Smooth muscle cell (in vitro differentiated cells): Measurements from ENCODE around the gene EIF3D. TPM values are rescaled to one million over a fixed set of nuclear protein-coding genes. Genes with fewer than 3 reads are reported as not detected.

Experiments used
- DNase-seq: peaks from one replicate; lab custom pipeline; 2025; ENCODE audit not compliant: unreplicated experiment; lab: John Stamatoyannopoulos, UW
- H2AFZ ChIP-seq: fragments of 200-600 bp; sonication (generic); 2 replicates; pipeline ENCODE4 v1.6.0; 2016; ENCODE audit warnings: antibody characterized with exemption, low read depth, mild to moderate bottlenecking
- H3F3A ChIP-seq: fragments of 200-600 bp; sonication (generic); 2 replicates; pipeline ENCODE4 v1.6.0; 2017; ENCODE audit warnings: antibody characterized with exemption, low read depth
- H3K27ac ChIP-seq: fragments of 200-600 bp; sonication (generic); 2 replicates; pipeline ENCODE4 v1.5.1; 2016; ENCODE audit warnings: low read depth, mild to moderate bottlenecking
- H3K27me3 ChIP-seq: fragments of 200-600 bp; sonication (generic); 2 replicates; pipeline ENCODE4 v1.6.1; 2016; ENCODE audit warnings: low read depth, mild to moderate bottlenecking
- H3K36me3 ChIP-seq: fragments of 200-600 bp; sonication (generic); 2 replicates; pipeline ENCODE4 v1.5.1; 2016; ENCODE audit warnings: low read depth
- H3K4me1 ChIP-seq: fragments of 200-600 bp; sonication (generic); 2 replicates; pipeline ENCODE4 v1.5.1; 2016; ENCODE audit warnings: low read depth
- H3K4me2 ChIP-seq: fragments of 200-600 bp; sonication (generic); 2 replicates; pipeline ENCODE4 v1.6.0; 2016; ENCODE audit warnings: mild to moderate bottlenecking
- H3K4me3 ChIP-seq: fragments of 200-600 bp; sonication (generic); 2 replicates; pipeline ENCODE4 v1.5.1; 2016; ENCODE audit warnings: mild to moderate bottlenecking
- H3K79me2 ChIP-seq: fragments of 200-600 bp; sonication (generic); 2 replicates; pipeline ENCODE4 v1.6.0; 2016; ENCODE audit warnings: low read depth, mild to moderate bottlenecking
- H3K9ac ChIP-seq: fragments of 200-600 bp; sonication (generic); 2 replicates; pipeline ENCODE4 v1.6.0; 2016; ENCODE audit warnings: low read depth
- H3K9me3 ChIP-seq: fragments of 200-600 bp; sonication (generic); replicated peaks from 2 replicates; pipeline ENCODE4 v1.5.1; 2016; ENCODE audit warnings: low read depth
- H4K20me1 ChIP-seq: fragments of 200-600 bp; sonication (generic); 2 replicates; pipeline ENCODE4 v1.6.0; 2016; ENCODE audit warnings: low read depth
- WGBS: methylation state at CpG from one replicate; pipeline ENCODE4 v1.1.7; 2016; ENCODE audit warnings: low lambda C conversion rate; 5-methylcytosine and 5-hydroxymethylcytosine counted together
- polyA plus RNA-seq: library from polyadenylated mRNA; unstranded; fragments of >200 nt; fragmentation: Nextera tagmentation; extraction: Ambion mirVana; gene quantifications from 2 replicates; pipeline ENCODE4 v1.2.1, GENCODE V29; 2016
- total RNA-seq: library from RNA; depleted of rRNA; stranded (reverse); fragments of >200 nt; gene quantifications from 2 replicates; pipeline ENCODE4 v1.2.3, GENCODE V29; 2014
- TF ChIP-seq, protein P1 (sequence below): fragments of 200-600 bp; sonication (generic); IDR thresholded peaks from 2 replicates; pipeline ENCODE4 v1.5.1; 2017; ENCODE audit warnings: borderline replicate concordance, mild to moderate bottlenecking, antibody characterized with exemption; ENCODE audit not compliant: insufficient read depth, poor library complexity, severe bottlenecking

The EIF3D gene
- total and polyA plus RNA-seq, 2 experiments from 2014 or later = 82.7 to 258 TPM

DNA sequence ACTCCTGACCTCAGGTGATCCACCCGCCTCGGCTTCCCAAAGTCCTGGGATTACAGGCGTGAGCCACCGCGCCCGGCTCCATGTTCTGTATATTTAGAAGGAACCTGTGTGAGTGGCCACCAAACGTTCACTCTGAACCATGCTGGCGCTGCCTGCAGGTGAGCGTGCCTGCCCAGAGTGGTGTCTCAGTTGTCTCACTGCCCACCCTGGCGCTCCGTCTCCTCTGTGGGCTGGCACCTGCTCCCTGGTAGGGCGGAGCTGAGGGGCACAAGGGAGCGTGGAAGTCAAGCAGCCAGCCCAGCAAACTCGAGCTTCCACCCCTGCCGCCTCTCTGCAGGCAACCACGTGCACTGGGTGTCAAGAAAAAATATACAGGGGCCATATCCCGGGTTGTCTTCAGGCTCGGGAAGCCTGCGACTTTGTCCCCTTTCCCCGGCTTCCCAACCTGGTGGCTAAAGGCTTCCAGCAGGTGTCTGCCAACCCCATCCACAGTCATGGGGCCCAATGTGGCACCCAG is 64.2 kb downstream of the EIF3D start:
- H3K4me2 ChIP-seq = no peak overlapping the region
- TF ChIP-seq, protein P1, sequence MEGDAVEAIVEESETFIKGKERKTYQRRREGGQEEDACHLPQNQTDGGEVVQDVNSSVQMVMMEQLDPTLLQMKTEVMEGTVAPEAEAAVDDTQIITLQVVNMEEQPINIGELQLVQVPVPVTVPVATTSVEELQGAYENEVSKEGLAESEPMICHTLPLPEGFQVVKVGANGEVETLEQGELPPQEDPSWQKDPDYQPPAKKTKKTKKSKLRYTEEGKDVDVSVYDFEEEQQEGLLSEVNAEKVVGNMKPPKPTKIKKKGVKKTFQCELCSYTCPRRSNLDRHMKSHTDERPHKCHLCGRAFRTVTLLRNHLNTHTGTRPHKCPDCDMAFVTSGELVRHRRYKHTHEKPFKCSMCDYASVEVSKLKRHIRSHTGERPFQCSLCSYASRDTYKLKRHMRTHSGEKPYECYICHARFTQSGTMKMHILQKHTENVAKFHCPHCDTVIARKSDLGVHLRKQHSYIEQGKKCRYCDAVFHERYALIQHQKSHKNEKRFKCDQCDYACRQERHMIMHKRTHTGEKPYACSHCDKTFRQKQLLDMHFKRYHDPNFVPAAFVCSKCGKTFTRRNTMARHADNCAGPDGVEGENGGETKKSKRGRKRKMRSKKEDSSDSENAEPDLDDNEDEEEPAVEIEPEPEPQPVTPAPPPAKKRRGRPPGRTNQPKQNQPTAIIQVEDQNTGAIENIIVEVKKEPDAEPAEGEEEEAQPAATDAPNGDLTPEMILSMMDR = no peak
- H3K9ac ChIP-seq = peak overlapping the region; percentile 80

GRCh38 chr22:36463783-36464184 is 65.2 kb downstream of the EIF3D start:
- H3K27me3 ChIP-seq = no peaks in the 10 kb centered on the region

More for the DNA sequence above, 64.2 kb downstream of the EIF3D start:
- Histone ChIP-seq H3K36me3 (no peaks in the 10 kb centered on the region), H3K9me3 (no peaks in the 10 kb centered on the region), H3K79me2 (peaks cover 6% of the 10 kb centered on the region), H2AFZ (no peak overlapping the region), H3F3A (peaks cover 10% of the 10 kb centered on the region), H4K20me1 (no peaks in the 10 kb centered on the region), H3K4me3 (no peak overlapping the region), H3K4me1 (peaks cover 4% of the 10 kb centered on the region), H3K27me3 (no peaks in the 10 kb centered on the region), H3K27ac (peak overlapping the region; percentile 94)
- no peak for DNase-seq
- WGBS = 90% methylated on average over 20 of the region's 20 CpGs

DNA sequence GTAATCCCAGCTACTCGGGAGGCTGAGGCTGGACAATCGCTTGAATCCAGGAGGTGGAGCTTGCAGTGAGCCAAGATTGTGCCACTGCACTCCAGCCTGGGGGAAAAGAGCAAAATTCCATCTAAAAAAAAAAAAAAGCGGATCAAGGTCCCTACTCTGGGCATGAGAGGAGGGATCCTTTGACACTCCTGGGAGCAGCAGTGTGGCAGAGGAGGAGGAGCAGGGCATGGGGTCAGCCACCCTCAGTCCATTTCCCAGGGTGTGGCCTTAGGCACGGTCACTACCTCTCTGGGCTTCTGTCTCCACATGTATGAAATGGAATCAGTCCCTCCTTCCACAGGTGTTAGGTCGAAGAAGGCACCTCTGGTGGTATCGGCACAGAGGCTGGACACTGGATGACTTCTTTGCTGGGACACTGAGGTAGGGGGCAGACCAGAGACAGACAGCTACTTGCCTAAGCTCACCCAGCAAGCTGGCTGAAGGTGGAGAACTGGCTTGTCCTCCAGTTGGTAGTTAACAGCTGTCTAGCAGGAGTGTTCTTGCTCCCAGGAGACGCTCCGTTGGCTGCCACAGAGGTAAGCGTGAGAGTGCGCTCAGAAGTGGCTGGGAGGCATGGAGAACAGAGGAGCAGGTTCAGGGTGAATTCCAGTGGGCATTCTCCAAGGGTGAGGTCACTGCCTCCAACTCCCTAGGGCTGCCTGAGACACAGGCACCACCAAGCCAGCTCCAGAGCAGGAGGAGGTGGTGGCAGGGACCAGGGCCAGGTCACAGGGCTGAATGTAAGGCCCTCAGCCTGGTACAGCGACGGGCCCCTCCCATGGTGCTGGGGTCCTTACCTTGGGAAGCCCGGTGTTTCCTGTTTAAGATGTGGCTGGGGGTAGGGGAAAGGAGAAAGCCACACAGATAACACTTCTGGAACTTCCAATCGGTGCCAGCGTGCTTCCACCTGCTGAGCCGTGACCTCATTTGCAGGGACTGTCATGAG is 67.0 kb downstream of the EIF3D start:
- peak overlapping the region; percentile 89 for H3K27ac ChIP-seq
- DNase-seq = no peak
- no peak overlapping the region for H3K4me3 ChIP-seq
- no peaks in the 10 kb centered on the region for H3K9me3 ChIP-seq
- WGBS = 51% methylated on average over 16 of the region's 16 CpGs
- H2AFZ ChIP-seq = no peak overlapping the region
- peak overlapping the region; percentile 71 for H3K9ac ChIP-seq
- TF ChIP-seq, protein P1 = no peak
- no peaks in the 10 kb centered on the region for H4K20me1 ChIP-seq
- no peaks in the 10 kb centered on the region for H3K27me3 ChIP-seq
- H3K36me3 ChIP-seq = no peaks in the 10 kb centered on the region
- H3K4me2 ChIP-seq = peak overlapping the region; percentile 53
- no peaks in the 10 kb centered on the region for H3F3A ChIP-seq
- no peaks in the 10 kb centered on the region for H3K79me2 ChIP-seq
- peaks cover 3% of the 10 kb centered on the region for H3K4me1 ChIP-seq

More at GRCh38 chr22:36463783-36464184, 65.2 kb downstream of the EIF3D start:
- Histone ChIP-seq H3K27ac (no peak overlapping the region), H3K4me3 (no peak overlapping the region), H3K36me3 (no peaks in the 10 kb centered on the region), H3K4me2 (no peak overlapping the region), H2AFZ (no peak overlapping the region), H3K9ac (no peak overlapping the region), H3F3A (peaks cover 4% of the 10 kb centered on the region), H3K4me1 (peaks cover 4% of the 10 kb centered on the region), H4K20me1 (no peaks in the 10 kb centered on the region), H3K9me3 (no peaks in the 10 kb centered on the region), H3K79me2 (peaks cover 6% of the 10 kb centered on the region)
- WGBS = 93% methylated on average over 17 of the region's 17 CpGs
- TF ChIP-seq, protein P1 = no peak
- no peak for DNase-seq

Other genes starting within 250 kb of the EIF3D start
- gene MYH9, start 141.2 kb downstream of the EIF3D start, total RNA-seq = 350 and 378 TPM in 2 replicates
- 361 and 382 TPM in 2 replicates for gene MYH9, start 141.2 kb downstream of the EIF3D start, polyA plus RNA-seq
- 15.1 and 17.0 TPM in 2 replicates for gene TXN2, start 47.5 kb downstream of the EIF3D start, total RNA-seq
- gene TXN2, start 47.5 kb downstream of the EIF3D start, polyA plus RNA-seq = 86.9 and 97.0 TPM in 2 replicates
- 2.8 and 3.1 TPM in 2 replicates for gene FOXRED2, start 22.1 kb downstream of the EIF3D start, total RNA-seq
- 4.2 and 5.2 TPM in 2 replicates for gene FOXRED2, start 22.1 kb downstream of the EIF3D start, polyA plus RNA-seq
- not detected in 2 replicates for gene CACNG2, start 174.6 kb upstream of the EIF3D start, total RNA-seq
- gene CACNG2, start 174.6 kb upstream of the EIF3D start, polyA plus RNA-seq = not detected in 2 replicates
- 12.5 and 16.0 TPM in 2 replicates for gene IFT27, start 247.0 kb upstream of the EIF3D start, total RNA-seq
- 43.2 and 46.8 TPM in 2 replicates for gene IFT27, start 247.0 kb upstream of the EIF3D start, polyA plus RNA-seq